Astrocyte (in vitro differentiated cells and primary cell): ENCODE data around the gene SHC3. TPM values are rescaled to one million over a fixed set of nuclear protein-coding genes. Genes with fewer than 3 reads are reported as not detected.

Experiments used
- DNase-seq: peaks from one replicate; pipeline ENCODE4 v3.0.0-alpha.2; 2010; ENCODE audit warnings: low read depth
- FAIRE-seq: peaks from 2 replicates; lab custom pipeline; 2011; peaks lifted over from hg19 to GRCh38; lab: Jason Lieb, UNC
- H2AFZ ChIP-seq: 2 replicates; pipeline ENCODE4 v1.6.0; 2012; ENCODE audit warnings: low read depth, low read length, inconsistent platforms
- H3K27ac ChIP-seq: 2 replicates; pipeline ENCODE4 v1.5.1; 2011; ENCODE audit warnings: low read depth, low read length, inconsistent platforms
- H3K27me3 ChIP-seq: 2 replicates; pipeline ENCODE4 v1.6.0; 2011; ENCODE audit warnings: low read length, inconsistent platforms; ENCODE audit not compliant: insufficient read depth
- H3K36me3 ChIP-seq: 2 replicates; pipeline ENCODE4 v1.5.1; 2011; ENCODE audit warnings: low read length, inconsistent platforms; ENCODE audit not compliant: insufficient read depth
- H3K4me1 ChIP-seq: 2 replicates; pipeline ENCODE4 v1.5.1; 2011; ENCODE audit warnings: low read length, inconsistent platforms; ENCODE audit not compliant: insufficient read depth
- H3K4me2 ChIP-seq: 2 replicates; pipeline ENCODE4 v1.6.0; 2012; ENCODE audit warnings: low read length, inconsistent platforms
- H3K4me3 ChIP-seq: 2 replicates; pipeline ENCODE4 v1.5.1; 2011; ENCODE audit warnings: low read depth, mild to moderate bottlenecking, low read length, inconsistent platforms; ENCODE audit not compliant: insufficient read depth
- H3K79me2 ChIP-seq: 2 replicates; pipeline ENCODE4 v1.6.0; 2012; ENCODE audit warnings: mild to moderate bottlenecking, low read length, inconsistent platforms; ENCODE audit not compliant: insufficient read depth
- H3K9ac ChIP-seq: 2 replicates; pipeline ENCODE4 v1.6.0; 2012; ENCODE audit warnings: mild to moderate bottlenecking, low read length, inconsistent platforms
- H3K9me3 ChIP-seq: 2 replicates; pipeline ENCODE4 v1.5.1; 2012; ENCODE audit warnings: low read depth, mild to moderate bottlenecking, low read length, inconsistent platforms; ENCODE audit not compliant: insufficient read depth
- H4K20me1 ChIP-seq: 2 replicates; pipeline ENCODE4 v1.6.0; 2012; ENCODE audit warnings: low read length, inconsistent platforms; ENCODE audit not compliant: insufficient read depth
- H3K27ac Mint-ChIP-seq: one replicate; pipeline ENCODE4 v1.8.0; 2021; ENCODE audit warnings: mild to moderate bottlenecking, mixed read lengths; ENCODE audit not compliant: unreplicated experiment
- H3K27me3 Mint-ChIP-seq: one replicate; pipeline ENCODE4 v1.8.0; 2021; ENCODE audit warnings: low read depth, mixed read lengths; ENCODE audit not compliant: unreplicated experiment
- H3K36me3 Mint-ChIP-seq: one replicate; pipeline ENCODE4 v1.8.0; 2021; ENCODE audit warnings: low read depth, mixed read lengths; ENCODE audit not compliant: unreplicated experiment
- H3K4me1 Mint-ChIP-seq: one replicate; pipeline ENCODE4 v1.8.0; 2021; ENCODE audit warnings: low read depth, mixed read lengths; ENCODE audit not compliant: unreplicated experiment
- H3K4me3 Mint-ChIP-seq: one replicate; pipeline ENCODE4 v1.8.0; 2021; ENCODE audit warnings: mild to moderate bottlenecking, moderate library complexity, mixed read lengths; ENCODE audit not compliant: unreplicated experiment
- H3K9me3 Mint-ChIP-seq: one replicate; pipeline ENCODE4 v1.8.0; 2021; ENCODE audit warnings: mild to moderate bottlenecking, mixed read lengths; ENCODE audit not compliant: unreplicated experiment
- EZH2 ChIP-seq: IDR thresholded peaks from 2 replicates; pipeline ENCODE4 v1.6.1; 2012; ENCODE audit warnings: mild to moderate bottlenecking, low read length, inconsistent platforms; ENCODE audit not compliant: insufficient read depth
- total RNA-seq: library from RNA; stranded (reverse); gene quantifications from 2 replicates; pipeline ENCODE4 v1.2.1, GENCODE V29; 2021
- TF ChIP-seq, protein P1 (sequence below): IDR thresholded peaks from 2 replicates; pipeline ENCODE4 v1.5.1; 2011; ENCODE audit warnings: low read depth, mild to moderate bottlenecking, inconsistent platforms, low read length, moderate library complexity; ENCODE audit not compliant: insufficient read depth

The SHC3 gene
- total RNA-seq, 1 donor from 2014 or later = 4.6 TPM

DNA sequence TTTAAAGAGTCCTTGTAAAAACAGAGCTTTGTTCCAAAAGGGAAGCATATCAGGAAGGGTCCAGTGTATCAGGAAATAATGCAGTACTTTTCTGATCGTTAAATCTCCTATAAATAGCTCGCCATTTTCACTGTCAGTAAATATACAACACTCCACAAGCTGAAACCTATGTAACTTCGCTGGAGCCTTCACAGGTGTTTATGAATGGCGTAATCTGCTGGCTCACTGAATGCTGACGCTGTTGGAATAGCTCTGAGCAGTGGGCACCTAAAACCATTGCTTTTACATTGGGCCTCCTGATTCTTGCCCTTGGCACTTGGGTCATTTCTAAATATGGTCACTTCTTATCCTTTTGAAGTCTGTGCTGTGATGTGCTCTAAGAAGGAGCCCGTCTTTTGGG lies 4.3 kb downstream of the SHC3 start:
- Mint-ChIP-seq H3K9me3 (no peaks in the 10 kb centered on the region), H3K27me3 (peaks cover 2% of the 10 kb centered on the region), H3K4me1 (peaks cover 5% of the 10 kb centered on the region), H3K27ac (no peak overlapping the region), H3K36me3 (peaks cover 1% of the 10 kb centered on the region), H3K4me3 (no peak overlapping the region)
- no peak for TF ChIP-seq EZH2
- TF ChIP-seq, protein P1, sequence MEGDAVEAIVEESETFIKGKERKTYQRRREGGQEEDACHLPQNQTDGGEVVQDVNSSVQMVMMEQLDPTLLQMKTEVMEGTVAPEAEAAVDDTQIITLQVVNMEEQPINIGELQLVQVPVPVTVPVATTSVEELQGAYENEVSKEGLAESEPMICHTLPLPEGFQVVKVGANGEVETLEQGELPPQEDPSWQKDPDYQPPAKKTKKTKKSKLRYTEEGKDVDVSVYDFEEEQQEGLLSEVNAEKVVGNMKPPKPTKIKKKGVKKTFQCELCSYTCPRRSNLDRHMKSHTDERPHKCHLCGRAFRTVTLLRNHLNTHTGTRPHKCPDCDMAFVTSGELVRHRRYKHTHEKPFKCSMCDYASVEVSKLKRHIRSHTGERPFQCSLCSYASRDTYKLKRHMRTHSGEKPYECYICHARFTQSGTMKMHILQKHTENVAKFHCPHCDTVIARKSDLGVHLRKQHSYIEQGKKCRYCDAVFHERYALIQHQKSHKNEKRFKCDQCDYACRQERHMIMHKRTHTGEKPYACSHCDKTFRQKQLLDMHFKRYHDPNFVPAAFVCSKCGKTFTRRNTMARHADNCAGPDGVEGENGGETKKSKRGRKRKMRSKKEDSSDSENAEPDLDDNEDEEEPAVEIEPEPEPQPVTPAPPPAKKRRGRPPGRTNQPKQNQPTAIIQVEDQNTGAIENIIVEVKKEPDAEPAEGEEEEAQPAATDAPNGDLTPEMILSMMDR = no peak
- Histone ChIP-seq H3K4me2 (peak overlapping the region; percentile 92), H2AFZ (no peak overlapping the region), H3K79me2 (peaks cover 96% of the 10 kb centered on the region), H3K4me1 (peaks cover 26% of the 10 kb centered on the region), H3K9me3 (no peaks in the 10 kb centered on the region), H3K4me3 (no peak overlapping the region), H3K27ac (no peak overlapping the region), H3K27me3 (no peaks in the 10 kb centered on the region), H4K20me1 (peaks cover 56% of the 10 kb centered on the region), H3K9ac (no peak overlapping the region), H3K36me3 (peaks cover 6% of the 10 kb centered on the region)
- no peak for FAIRE-seq
- no peak for DNase-seq

DNA sequence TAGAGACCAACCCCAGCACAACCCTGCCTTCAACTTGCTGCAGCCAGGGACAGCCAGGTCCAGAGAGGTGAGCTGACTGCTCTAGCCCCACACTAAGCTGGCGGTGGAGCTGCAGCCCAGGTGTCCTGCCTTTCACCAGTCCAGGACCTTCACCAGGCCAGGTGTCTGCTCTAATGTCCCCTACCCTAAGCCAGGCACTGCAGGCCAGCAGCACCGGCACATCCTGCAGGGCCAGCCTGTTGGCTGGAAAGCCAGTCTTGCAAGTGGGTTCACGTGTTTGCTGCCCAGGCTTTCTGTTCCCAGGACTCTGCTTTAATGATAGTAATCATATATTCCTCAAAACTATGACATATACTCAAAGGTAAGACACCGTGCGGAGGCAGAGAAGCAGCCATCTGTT lies 5.5 kb downstream of the SHC3 start:
- no peaks in the 10 kb centered on the region for H3K9me3 ChIP-seq
- FAIRE-seq = no peak
- peaks cover 19% of the 10 kb centered on the region for H3K4me1 ChIP-seq
- peaks cover 99% of the 10 kb centered on the region for H3K79me2 ChIP-seq
- peaks cover 6% of the 10 kb centered on the region for H3K36me3 ChIP-seq
- TF ChIP-seq EZH2 = no peak
- TF ChIP-seq, protein P1 = no peak
- H3K27me3 ChIP-seq = no peaks in the 10 kb centered on the region
- Mint-ChIP-seq H3K4me3 (no peak overlapping the region), H3K4me1 (no peaks in the 10 kb centered on the region), H3K36me3 (peaks cover 1% of the 10 kb centered on the region), H3K27ac (no peak overlapping the region), H3K27me3 (peaks cover 2% of the 10 kb centered on the region), H3K9me3 (no peaks in the 10 kb centered on the region)
- DNase-seq = no peak
- H4K20me1 ChIP-seq = peaks cover 67% of the 10 kb centered on the region
- H3K27ac ChIP-seq = no peak overlapping the region
- H3K9ac ChIP-seq = no peak overlapping the region
- H3K4me2 ChIP-seq = no peak overlapping the region
- H2AFZ ChIP-seq = no peak overlapping the region
- H3K4me3 ChIP-seq = no peak overlapping the region

DNA sequence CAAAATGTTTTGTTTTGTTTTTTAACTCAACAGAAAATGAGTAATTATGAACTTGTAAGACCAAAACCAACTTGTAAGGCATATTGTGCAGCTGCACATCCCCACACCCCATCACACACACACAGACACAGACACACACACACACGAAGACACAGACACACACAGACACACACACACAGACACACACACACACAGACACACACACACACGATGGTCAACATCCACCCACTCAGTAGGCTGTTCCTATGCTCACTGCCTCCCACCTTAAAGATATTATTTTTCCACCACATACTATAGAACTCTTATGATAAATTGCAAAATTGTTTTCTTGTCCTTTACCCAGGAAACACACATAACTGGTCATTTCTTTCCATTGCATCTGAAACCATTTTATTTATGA lies 6.2 kb downstream of the SHC3 start:
- no peak overlapping the region for H2AFZ ChIP-seq
- peaks cover 1% of the 10 kb centered on the region for H3K36me3 Mint-ChIP-seq
- H3K4me1 ChIP-seq = peaks cover 19% of the 10 kb centered on the region
- H3K4me1 Mint-ChIP-seq = no peaks in the 10 kb centered on the region
- H3K9ac ChIP-seq = no peak overlapping the region
- FAIRE-seq (no peak), DNase-seq (no peak)
- H3K9me3 ChIP-seq = no peaks in the 10 kb centered on the region
- no peak overlapping the region for H3K27ac Mint-ChIP-seq
- H3K27ac ChIP-seq = no peak overlapping the region
- H3K79me2 ChIP-seq = peaks cover 99% of the 10 kb centered on the region
- H4K20me1 ChIP-seq = peaks cover 71% of the 10 kb centered on the region
- H3K4me3 Mint-ChIP-seq = no peak overlapping the region
- no peaks in the 10 kb centered on the region for H3K9me3 Mint-ChIP-seq
- H3K4me3 ChIP-seq = no peak overlapping the region
- no peaks in the 10 kb centered on the region for H3K27me3 ChIP-seq
- no peak overlapping the region for H3K4me2 ChIP-seq
- peaks cover 6% of the 10 kb centered on the region for H3K36me3 ChIP-seq
- H3K27me3 Mint-ChIP-seq = peaks cover 2% of the 10 kb centered on the region
- TF ChIP-seq, protein P1 = no peak
- no peak for TF ChIP-seq EZH2
